H1 (cell line): ENCODE results near the gene TMEM258. TPM values are rescaled to one million over a fixed set of nuclear protein-coding genes. Genes with fewer than 3 reads are reported as not detected.

Experiments used
- CTCF ChIA-PET: fragments of 300-600 bp; sonication (Branson Sonifier 250); formaldehyde crosslinking; loops from one replicate; lab custom pipeline; 2021; ENCODE audit not compliant: partially characterized antibody; lab: Charles Lee
- POLR2A ChIA-PET: fragments of 300-600 bp; sonication (Branson Sonifier 250); formaldehyde crosslinking; loops from one replicate; lab custom pipeline; 2021; ENCODE audit warnings: inconsistent platforms; ENCODE audit not compliant: partially characterized antibody; lab: Charles Lee
- DNase-seq, 2 experiments: peaks; one replicate each; pipeline versions ENCODE4 v3.0.0 to v3.0.0-alpha.2; 2010 to 2022; ENCODE audit warnings: low spot score in 2 of 2, low read depth in 1 of 2, mixed read lengths in 1 of 2
- FAIRE-seq: peaks from 2 replicates; lab custom pipeline; 2011; peaks lifted over from hg19 to GRCh38; lab: Jason Lieb, UNC
- H2AFZ ChIP-seq: 2 replicates; pipeline ENCODE4 v1.8.1; 2012; ENCODE audit warnings: low read length, inconsistent platforms
- H2AK5ac ChIP-seq: 2 replicates; pipeline ENCODE4 v1.6.1; 2013; ENCODE audit warnings: low read depth, low read length
- H2BK120ac ChIP-seq: replicated peaks from 2 replicates; pipeline ENCODE3; 2013; ENCODE audit warnings: low read depth, low read length, inconsistent platforms
- H2BK12ac ChIP-seq: 2 replicates; pipeline ENCODE4 v1.6.1; 2013; ENCODE audit warnings: low read depth, low read length
- H2BK15ac ChIP-seq: 2 replicates; pipeline ENCODE4 v1.6.1; 2013; ENCODE audit warnings: low read length
- H2BK20ac ChIP-seq: 2 replicates; pipeline ENCODE4 v1.6.1; 2013; ENCODE audit warnings: low read length
- H2BK5ac ChIP-seq: 2 replicates; pipeline ENCODE4 v1.6.1; 2013; ENCODE audit warnings: low read depth, low read length
- H3K14ac ChIP-seq: 2 replicates; pipeline ENCODE4 v1.6.1; 2013; ENCODE audit warnings: inconsistent platforms; ENCODE audit not compliant: insufficient read length
- H3K18ac ChIP-seq: 2 replicates; pipeline ENCODE4 v1.6.1; 2013; ENCODE audit warnings: low read length; ENCODE audit errors: extremely low read depth
- H3K23ac ChIP-seq: 2 replicates; pipeline ENCODE4 v1.6.1; 2013; ENCODE audit warnings: inconsistent platforms; ENCODE audit not compliant: insufficient read length
- H3K23me2 ChIP-seq: 2 replicates; pipeline ENCODE4 v1.6.1; 2013; ENCODE audit warnings: low read depth, low read length
- H3K27ac ChIP-seq: 2 replicates; pipeline ENCODE4 v1.6.1; 2011; ENCODE audit warnings: low read depth, low read length, inconsistent platforms
- H3K27me3 ChIP-seq, 4 experiments: replicated peaks in 1 of 4; 1 replicate in 1 of 4; 2 replicates in 3 of 4; pipeline versions ENCODE4 v1.6.1 to v1.8.1; 2011 to 2013; ENCODE audit warnings: low read length in 3 of 4, mild to moderate bottlenecking in 3 of 4, inconsistent platforms in 2 of 4, mixed read lengths in 2 of 4, moderate library complexity in 1 of 4; ENCODE audit not compliant: control insufficient read depth in 3 of 4, insufficient read depth in 3 of 4; ENCODE audit errors: extremely low read depth in 1 of 4
- H3K36me3 ChIP-seq, 4 experiments: 2 replicates each; pipeline versions ENCODE4 v1.6.1 to v1.8.1; 2011 to 2013; ENCODE audit warnings: mild to moderate bottlenecking in 4 of 4, low read length in 3 of 4, moderate library complexity in 2 of 4, control low read depth in 1 of 4, inconsistent platforms in 1 of 4; ENCODE audit not compliant: insufficient read depth in 4 of 4, control insufficient read depth in 2 of 4
- H3K4ac ChIP-seq: replicated peaks from 2 replicates; pipeline ENCODE3; 2013; ENCODE audit warnings: low read length, low read depth, mixed read lengths, inconsistent platforms; ENCODE audit not compliant: insufficient read length
- H3K4me1 ChIP-seq, 4 experiments: replicated peaks in 1 of 4; 1 replicate in 1 of 4; 2 replicates in 3 of 4; pipeline versions ENCODE4 v1.6.1 to v1.8.1; 2011 to 2013; ENCODE audit warnings: low read length in 3 of 4, inconsistent platforms in 2 of 4, mixed read lengths in 1 of 4; ENCODE audit not compliant: insufficient read depth in 4 of 4, control insufficient read depth in 3 of 4
- H3K4me2 ChIP-seq, 2 experiments: 2 replicates each; pipeline versions ENCODE4 v1.6.1 to v1.8.1; 2011 to 2013; ENCODE audit warnings: low read depth in 2 of 2, low read length in 2 of 2, control low read depth in 1 of 2, inconsistent platforms in 1 of 2, mild to moderate bottlenecking in 1 of 2; ENCODE audit not compliant: insufficient read depth in 1 of 2
- H3K4me3 ChIP-seq, 4 experiments: fragments of 200-600, 300-600 bp in 1 of 4; sonication (generic), shearing (Covaris generic), sonication (Bioruptor Twin) in 1 of 4; 2 replicates each; pipeline versions ENCODE4 v1.5.1 to v1.8.1; 2011 to 2016; ENCODE audit warnings: low read length in 4 of 4, low read depth in 3 of 4, control low read depth in 2 of 4, inconsistent platforms in 2 of 4, mild to moderate bottlenecking in 2 of 4, mixed read lengths in 1 of 4, moderate library complexity in 1 of 4; ENCODE audit not compliant: insufficient read depth in 2 of 4; ENCODE audit errors: extremely low read depth in 1 of 4
- H3K56ac ChIP-seq: replicated peaks from 2 replicates; pipeline ENCODE3; 2013; ENCODE audit warnings: low read depth, mild to moderate bottlenecking, mixed read lengths, low read length, inconsistent platforms; ENCODE audit not compliant: insufficient read length
- H3K79me1 ChIP-seq: 2 replicates; pipeline ENCODE4 v1.6.1; 2013; ENCODE audit warnings: low read depth, low read length, control low read depth
- H3K79me2 ChIP-seq, 2 experiments: 2 replicates each; pipeline versions ENCODE4 v1.6.1 to v1.8.1; 2012 to 2013; ENCODE audit warnings: low read length in 2 of 2, mild to moderate bottlenecking in 2 of 2, inconsistent platforms in 1 of 2; ENCODE audit not compliant: insufficient read depth in 2 of 2, control insufficient read depth in 1 of 2
- H3K9ac ChIP-seq, 4 experiments: replicated peaks in 1 of 4; 1 replicate in 1 of 4; 2 replicates in 3 of 4; pipeline versions ENCODE4 v1.6.1 to v1.8.1; 2011 to 2013; ENCODE audit warnings: low read depth in 3 of 4, low read length in 3 of 4, control low read depth in 2 of 4, mild to moderate bottlenecking in 2 of 4, moderate library complexity in 2 of 4, inconsistent platforms in 1 of 4; ENCODE audit errors: extremely low read depth in 1 of 4
- H3K9me3 ChIP-seq, 2 experiments: 2 replicates each; pipeline versions ENCODE4 v1.6.1 to v1.8.1; 2012 to 2013; ENCODE audit warnings: mild to moderate bottlenecking in 2 of 2, moderate library complexity in 2 of 2, control low read depth in 1 of 2, inconsistent platforms in 1 of 2, low read depth in 1 of 2, low read length in 1 of 2, mixed read lengths in 1 of 2; ENCODE audit not compliant: insufficient read depth in 2 of 2
- H4K20me1 ChIP-seq, 2 experiments: replicated peaks in 1 of 2; 2 replicates each; pipeline versions ENCODE3 to v1.8.1; 2011 to 2013; ENCODE audit warnings: inconsistent platforms in 2 of 2, low read length in 2 of 2, mild to moderate bottlenecking in 1 of 2; ENCODE audit not compliant: insufficient read depth in 2 of 2, control insufficient read depth in 1 of 2
- H4K5ac ChIP-seq: 2 replicates; pipeline ENCODE4 v1.6.1; 2013; ENCODE audit warnings: low read length, low read depth, mixed read lengths, inconsistent platforms; ENCODE audit not compliant: insufficient read length
- H4K8ac ChIP-seq: 2 replicates; pipeline ENCODE4 v1.8.0; 2013; ENCODE audit warnings: mild to moderate bottlenecking, moderate library complexity, low read length, inconsistent platforms; ENCODE audit not compliant: insufficient read depth; ENCODE audit errors: extremely low read depth
- H4K91ac ChIP-seq: replicated peaks from 2 replicates; pipeline ENCODE3; 2013; ENCODE audit warnings: low read length, mixed read lengths, inconsistent platforms; ENCODE audit not compliant: insufficient read length
- KDM1A ChIP-seq: fragments of 200-600, 300-600 bp; sonication (generic); IDR thresholded peaks from 2 replicates; pipeline ENCODE4 v1.7.1; 2016; ENCODE audit warnings: mild to moderate bottlenecking, low read length, borderline replicate concordance
- NANOG ChIP-seq: IDR thresholded peaks from 2 replicates; pipeline ENCODE4 v1.6.1; 2011; ENCODE audit warnings: low read length, low read depth, mild to moderate bottlenecking, inconsistent platforms; ENCODE audit not compliant: insufficient read depth, poor library complexity, severe bottlenecking
- WGBS, 2 experiments: shearing (Covaris generic) in 1 of 2; methylation state at CpG; one replicate each; pipeline versions ENCODE4 v1.1.6 to v1.1.7; 2013 to 2015; ENCODE audit warnings: low lambda C conversion rate in 2 of 2, mixed read lengths in 2 of 2, inconsistent platforms in 1 of 2, low coverage in 1 of 2, missing lambda C conversion rate in 1 of 2; ENCODE audit not compliant: insufficient replicate concordance in 2 of 2, insufficient coverage in 1 of 2, insufficient read length in 1 of 2; ENCODE audit errors: extremely low coverage in 1 of 2, missing lambda C conversion rate in 1 of 2; 5-methylcytosine and 5-hydroxymethylcytosine counted together
- polyA plus RNA-seq, 7 experiments: library from polyadenylated mRNA; depleted of rRNA in 3 of 7; stranded (reverse) in 5 of 7; unstranded in 2 of 7; fragments of >200 nt in 5 of 7; fragments of 200-250 nt in 2 of 7; gene quantifications; 1 replicate in 5 of 7; 2 replicates in 1 of 7; 4 replicates in 1 of 7; pipeline versions ENCODE4 v1.2.1 to v1.2.3, GENCODE V29; 2011 to 2013; ENCODE audit warnings: missing spikeins in 2 of 7, mixed read lengths in 2 of 7
- total RNA-seq: library from RNA; stranded (reverse); fragmentation: NEBNext Ultra II Directional; extraction: Animal tissue kit (Norgen Biotek cat#: 25700); gene quantifications from 2 replicates; pipeline ENCODE4 v1.2.1, GENCODE V29; 2021

Gene TMEM258
- total and polyA plus RNA-seq, 2 of the 8 experiments (the other 6 are each of a cell fraction or from before 2014, with no cell fraction given): 186 to 759 TPM

DNA sequence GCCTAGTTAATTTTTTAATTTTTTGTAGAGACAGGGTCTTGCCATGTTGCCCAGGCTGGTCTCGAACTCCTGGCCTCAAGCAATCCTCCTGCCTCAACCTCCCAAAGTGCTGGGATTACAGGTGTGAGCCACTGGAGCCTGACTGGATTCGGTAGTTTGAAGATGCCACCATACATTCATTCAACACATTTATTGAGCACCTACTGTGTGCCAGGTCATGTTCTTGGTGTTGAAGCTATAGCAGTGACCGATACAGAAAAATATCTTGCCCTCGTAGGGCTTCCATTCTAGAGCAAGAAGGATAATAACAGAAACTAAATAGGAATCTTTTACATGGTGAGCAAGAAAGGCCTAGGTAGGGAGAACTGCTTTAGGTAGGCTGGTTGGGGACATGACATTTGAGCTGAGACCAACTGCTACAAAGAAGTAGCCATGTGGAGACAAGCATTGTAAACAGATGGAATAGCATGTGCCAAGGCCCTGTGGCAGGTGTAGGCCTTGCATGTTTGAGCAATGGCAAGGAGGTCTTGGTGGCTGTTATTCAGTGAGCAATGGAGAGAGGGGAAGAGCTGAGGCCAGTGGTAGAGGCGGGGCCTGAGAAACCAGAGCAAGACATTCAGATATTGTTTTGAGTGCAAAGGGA, 41.6 kb downstream of the TMEM258 start:
- 90% methylated on average over 5 of the region's 5 CpGs; no CpG with 5 or more reads in 1 of the 2 experiments for WGBS, 2 experiments
- DNase-seq (no peak), FAIRE-seq (no peak)
- Histone ChIP-seq H3K23ac (no peak overlapping the region), H3K18ac (no peak overlapping the region), H3K27ac (no peak overlapping the region), H2BK12ac (no peak overlapping the region), H2BK15ac (no peak overlapping the region), H3K4me1 (peaks cover 6 to 28% (median 13%) of the 10 kb centered on the region in 4 experiments), H3K4me2 (no peak overlapping the region), H3K79me1 (no peaks in the 10 kb centered on the region), H2BK120ac (no peak overlapping the region), H2AK5ac (no peak overlapping the region), H3K36me3 (no peaks in the 10 kb centered on the region), H3K9me3 (no peaks in the 10 kb centered on the region), H3K56ac (no peak overlapping the region), H4K20me1 (no peaks in the 10 kb centered on the region), H2BK20ac (no peak overlapping the region), H3K4me3 (no peak overlapping the region), H3K27me3 (peaks cover 4 to 21% (median 16%) of the 10 kb centered on the region in 4 experiments), H3K23me2 (no peaks in the 10 kb centered on the region; the same call in 1 of the 2 replicates), H2BK5ac (no peak overlapping the region), H4K8ac (no peak overlapping the region), H4K5ac (no peak overlapping the region), H2AFZ (no peak overlapping the region), H3K79me2 (no peaks in the 10 kb centered on the region), H3K14ac (no peak overlapping the region), H4K91ac (no peak overlapping the region), H3K4ac (no peak overlapping the region), H3K9ac (no peak overlapping the region; a peak in 1 of 7 replicates)
- TF ChIP-seq KDM1A (peak; percentile 88), NANOG (no peak)
- POLR2A ChIA-PET: interaction anchor here (1.0 to 8.9 kb wide), 5 partner anchors 11 to 56 kb away, joined by 3 to 87 read pairs (median 3); partner anchors contain the start of genes FEN1 and TMEM258
- CTCF ChIA-PET: interaction anchor here (0.8 to 9.2 kb wide), 13 partner anchors 9 to 234 kb away, joined by 3 to 168 read pairs (median 8); partner anchors contain the start of genes FEN1 and TMEM258
